SK-N-SH (cell line): ENCODE data around the gene ANKRD31. TPM values are rescaled to one million over a fixed set of nuclear protein-coding genes. Genes with fewer than 3 reads are reported as not detected.

Experiments used
- CTCF ChIA-PET: fragments of 300-600, 350-600 bp; formaldehyde crosslinking; extraction: SDS; loops from one replicate; lab custom pipeline; 2021; lab: Yijun Ruan, JAX
- POLR2A ChIA-PET: fragments of 350-600 bp; sonication (Branson Sonifier 250); formaldehyde crosslinking; extraction: SDS; loops from one replicate; lab custom pipeline; 2020; ENCODE audit warnings: antibody characterized with exemption, inconsistent platforms; lab: Yijun Ruan, JAX
- DNase-seq: peaks from one replicate; pipeline ENCODE4 v3.0.0; 2012
- H2AFZ ChIP-seq: fragments of 200-600 bp; sonication (generic); 2 replicates; pipeline ENCODE4 v1.8.1; 2016; ENCODE audit warnings: antibody characterized with exemption, mild to moderate bottlenecking, low read depth
- H3F3A ChIP-seq: fragments of 200-600 bp; sonication (generic); replicated peaks from 2 replicates; pipeline ENCODE3; 2016; ENCODE audit warnings: antibody characterized with exemption, mild to moderate bottlenecking; ENCODE audit not compliant: insufficient read depth
- H3K27ac ChIP-seq, 2 experiments: fragments of 200-500 bp in 1 of 2; fragments of 200-600 bp in 1 of 2; sonication (Bioruptor generic) in 1 of 2; sonication (generic), shearing (Covaris generic) in 1 of 2; 2 replicates each; pipeline versions ENCODE4 v1.5.1 to v1.6.1; 2014 to 2016; ENCODE audit warnings: low read depth in 2 of 2, inconsistent platforms in 1 of 2, low read length in 1 of 2, mild to moderate bottlenecking in 1 of 2, mixed read lengths in 1 of 2
- H3K27me3 ChIP-seq: fragments of 200-600 bp; sonication (generic), shearing (Covaris generic); 2 replicates; pipeline ENCODE4 v1.6.1; 2016; ENCODE audit warnings: mixed run types; ENCODE audit not compliant: insufficient read depth
- H3K36me3 ChIP-seq, 2 experiments: fragments of 200-500 bp in 1 of 2; fragments of 200-600 bp in 1 of 2; sonication (Bioruptor generic) in 1 of 2; sonication (generic) in 1 of 2; replicated peaks in 1 of 2; 2 replicates each; pipeline versions ENCODE3 to v1.5.1; 2014 to 2016; ENCODE audit warnings: low read length in 1 of 2, mild to moderate bottlenecking in 1 of 2; ENCODE audit not compliant: insufficient read depth in 2 of 2, control insufficient read depth in 1 of 2
- H3K4me1 ChIP-seq, 2 experiments: fragments of 200-500 bp in 1 of 2; fragments of 200-600 bp in 1 of 2; sonication (Bioruptor generic) in 1 of 2; sonication (generic), shearing (Covaris generic) in 1 of 2; 2 replicates each; pipeline versions ENCODE4 v1.5.1 to v1.6.1; 2014 to 2016; ENCODE audit warnings: low read depth in 1 of 2, low read length in 1 of 2, mixed run types in 1 of 2; ENCODE audit not compliant: insufficient read depth in 2 of 2, control insufficient read depth in 1 of 2
- H3K4me2 ChIP-seq: fragments of 200-600 bp; sonication (generic), shearing (Covaris generic); 2 replicates; pipeline ENCODE4 v1.6.1; 2017; ENCODE audit warnings: mixed run types
- H3K4me3 ChIP-seq, 2 experiments: fragments of 200-500 bp in 1 of 2; fragments of 200-600 bp in 1 of 2; sonication (Bioruptor generic) in 1 of 2; sonication (generic), shearing (Covaris generic) in 1 of 2; 2 replicates each; pipeline versions ENCODE4 v1.5.1 to v1.8.1; 2014 to 2016; ENCODE audit warnings: low read depth in 2 of 2, inconsistent platforms in 1 of 2, low read length in 1 of 2, mild to moderate bottlenecking in 1 of 2, mixed read lengths in 1 of 2, moderate library complexity in 1 of 2
- H3K79me2 ChIP-seq: fragments of 200-600 bp; sonication (generic); 2 replicates; pipeline ENCODE4 v1.8.1; 2017; ENCODE audit warnings: mild to moderate bottlenecking; ENCODE audit not compliant: insufficient read depth
- H3K9ac ChIP-seq: fragments of 200-600 bp; sonication (generic); 2 replicates; pipeline ENCODE4 v1.6.1; 2017; ENCODE audit warnings: mixed run types
- H3K9me2 ChIP-seq: fragments of 200-600 bp; sonication (generic); 2 replicates; pipeline ENCODE4 v1.6.1; 2017; ENCODE audit warnings: mixed run types
- H3K9me3 ChIP-seq: fragments of 200-600 bp; sonication (generic); 2 replicates; pipeline ENCODE4 v1.6.1; 2017; ENCODE audit warnings: mixed run types, mild to moderate bottlenecking, moderate library complexity
- H4K20me1 ChIP-seq: fragments of 200-600 bp; sonication (generic); 2 replicates; pipeline ENCODE4 v1.6.1; 2017; ENCODE audit warnings: mild to moderate bottlenecking, mixed run types; ENCODE audit not compliant: insufficient read depth
- CTCF ChIP-seq: fragments of 200-600 bp; sonication (generic); IDR thresholded peaks from 2 replicates; pipeline ENCODE4 v1.6.1; 2017; ENCODE audit warnings: antibody characterized with exemption, mild to moderate bottlenecking, moderate library complexity
- ELF1 ChIP-seq: IDR thresholded peaks from 2 replicates; pipeline ENCODE4 v1.4.0; 2012
- FOSL2 ChIP-seq: IDR thresholded peaks from 2 replicates; pipeline ENCODE4 v1.4.0; 2012; ENCODE audit warnings: low read depth, mild to moderate bottlenecking, moderate library complexity, borderline replicate concordance
- NFIC ChIP-seq: IDR thresholded peaks from 2 replicates; pipeline ENCODE4 v1.4.0; 2012; ENCODE audit warnings: borderline replicate concordance
- NRF1 ChIP-seq: IDR thresholded peaks from 2 replicates; pipeline ENCODE4 v1.6.1; 2012; ENCODE audit warnings: low read depth, mild to moderate bottlenecking, low read length
- POLR2AphosphoS5 ChIP-seq: IDR thresholded peaks from 2 replicates; pipeline ENCODE4 v1.6.1; 2012; ENCODE audit warnings: low read depth, low read length
- RAD21 ChIP-seq: IDR thresholded peaks from 2 replicates; pipeline ENCODE4 v1.6.1; 2012; ENCODE audit warnings: mild to moderate bottlenecking, low read length
- RCOR1 ChIP-seq: fragments of 150-350 bp; IDR thresholded peaks from 2 replicates; pipeline ENCODE4 v1.6.1; 2017; ENCODE audit warnings: antibody characterized with exemption, low read length
- REST ChIP-seq: IDR thresholded peaks from 2 replicates; pipeline ENCODE4 v1.6.1; 2012; ENCODE audit warnings: mild to moderate bottlenecking, low read depth, low read length, moderate library complexity
- RXRA ChIP-seq: IDR thresholded peaks from 2 replicates; pipeline ENCODE4 v1.4.0; 2012; ENCODE audit warnings: low read depth, mild to moderate bottlenecking, borderline replicate concordance
- SIN3A ChIP-seq: IDR thresholded peaks from 2 replicates; pipeline ENCODE4 v1.6.1; 2012; ENCODE audit warnings: low read depth, mild to moderate bottlenecking, low read length, moderate library complexity, borderline replicate concordance
- SMC3 ChIP-seq: IDR thresholded peaks from 2 replicates; pipeline ENCODE4 v1.6.1; 2012; ENCODE audit warnings: low read depth, low read length, improper control_type of control experiment
- TEAD4 ChIP-seq: IDR thresholded peaks from 2 replicates; pipeline ENCODE4 v1.4.0; 2012; ENCODE audit warnings: mild to moderate bottlenecking, borderline replicate concordance; ENCODE audit not compliant: insufficient read depth
- USF1 ChIP-seq: IDR thresholded peaks from 2 replicates; pipeline ENCODE4 v1.4.0; 2012; ENCODE audit warnings: low read depth, borderline replicate concordance
- ZBTB33 ChIP-seq: IDR thresholded peaks from 2 replicates; pipeline ENCODE4 v1.4.0; 2012; ENCODE audit warnings: low read depth, borderline replicate concordance
- WGBS: methylation state at CpG from one replicate; pipeline ENCODE4 v1.1.6; 2017; ENCODE audit warnings: low lambda C conversion rate; 5-methylcytosine and 5-hydroxymethylcytosine counted together
- polyA plus RNA-seq, 3 experiments: library from polyadenylated mRNA; depleted of rRNA; stranded (reverse); fragments of >200 nt; gene quantifications; 2 replicates each; pipeline ENCODE4 v1.2.3, GENCODE V29; 2012

ANKRD31 gene
- polyA plus RNA-seq, 1 of the 3 experiments (the other 2 are of a cell fraction) = 0.05 TPM

- H3F3A ChIP-seq = no peaks in the 10 kb centered on the region
- H3K9me2 ChIP-seq = no peaks in the 10 kb centered on the region
- no peak overlapping the region for H3K27ac ChIP-seq
- no peak for TF ChIP-seq SMC3
- no peak for TF ChIP-seq USF1
- no peak for TF ChIP-seq TEAD4
- TF ChIP-seq ZBTB33 = no peak
- TF ChIP-seq RXRA = no peak
- no peak for TF ChIP-seq FOSL2
- no peak for TF ChIP-seq REST
- no peak for TF ChIP-seq ELF1
- no peak for TF ChIP-seq SIN3A
- no peak for TF ChIP-seq RCOR1
- no peak for TF ChIP-seq POLR2AphosphoS5
- no peak for TF ChIP-seq NRF1
- no peak for TF ChIP-seq NFIC
- TF ChIP-seq CTCF = no peak
- no peak for TF ChIP-seq RAD21
- H3K4me2 ChIP-seq = no peak overlapping the region
- H3K36me3 ChIP-seq = no peaks in the 10 kb centered on the region
- POLR2A ChIA-PET = no interaction called here
- no peak for DNase-seq
- H3K79me2 ChIP-seq = no peaks in the 10 kb centered on the region
- H3K4me3 ChIP-seq = no peak overlapping the region
- no peaks in the 10 kb centered on the region for H4K20me1 ChIP-seq
- no peak overlapping the region for H3K9ac ChIP-seq
- no peaks in the 10 kb centered on the region for H3K27me3 ChIP-seq
- WGBS = 62% methylated on average over 10 of the region's 10 CpGs
- CTCF ChIA-PET = no interaction called here
- no peaks in the 10 kb centered on the region for H3K4me1 ChIP-seq
- no peak overlapping the region for H2AFZ ChIP-seq
- H3K9me3 ChIP-seq = no peaks in the 10 kb centered on the region
Measured at GRCh38 chr5:75020016-75020656, 216.5 kb downstream of the ANKRD31 start.
